ENCODE data around the gene MAPRE2.

DNA sequence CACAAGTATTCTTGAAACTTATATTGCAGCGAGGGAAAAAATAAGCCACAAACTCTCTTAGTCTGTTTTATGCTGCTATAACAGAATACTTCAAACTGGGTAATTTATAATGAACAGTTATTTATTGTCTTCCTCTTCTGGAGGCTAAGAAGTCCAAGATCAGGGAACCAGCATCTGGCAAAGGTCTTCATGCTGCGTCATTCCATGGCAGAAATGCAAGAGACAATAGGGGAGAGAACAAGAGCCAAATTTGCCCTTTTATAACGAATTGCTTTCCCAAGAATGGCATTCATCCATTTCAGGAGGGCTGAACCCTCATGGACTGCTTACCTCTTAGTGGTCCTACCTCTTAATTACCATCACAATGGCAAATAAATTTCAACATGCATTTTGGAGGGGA is 46.5 kb downstream of the MAPRE2 start:
- TF ChIP-seq, protein P1, sequence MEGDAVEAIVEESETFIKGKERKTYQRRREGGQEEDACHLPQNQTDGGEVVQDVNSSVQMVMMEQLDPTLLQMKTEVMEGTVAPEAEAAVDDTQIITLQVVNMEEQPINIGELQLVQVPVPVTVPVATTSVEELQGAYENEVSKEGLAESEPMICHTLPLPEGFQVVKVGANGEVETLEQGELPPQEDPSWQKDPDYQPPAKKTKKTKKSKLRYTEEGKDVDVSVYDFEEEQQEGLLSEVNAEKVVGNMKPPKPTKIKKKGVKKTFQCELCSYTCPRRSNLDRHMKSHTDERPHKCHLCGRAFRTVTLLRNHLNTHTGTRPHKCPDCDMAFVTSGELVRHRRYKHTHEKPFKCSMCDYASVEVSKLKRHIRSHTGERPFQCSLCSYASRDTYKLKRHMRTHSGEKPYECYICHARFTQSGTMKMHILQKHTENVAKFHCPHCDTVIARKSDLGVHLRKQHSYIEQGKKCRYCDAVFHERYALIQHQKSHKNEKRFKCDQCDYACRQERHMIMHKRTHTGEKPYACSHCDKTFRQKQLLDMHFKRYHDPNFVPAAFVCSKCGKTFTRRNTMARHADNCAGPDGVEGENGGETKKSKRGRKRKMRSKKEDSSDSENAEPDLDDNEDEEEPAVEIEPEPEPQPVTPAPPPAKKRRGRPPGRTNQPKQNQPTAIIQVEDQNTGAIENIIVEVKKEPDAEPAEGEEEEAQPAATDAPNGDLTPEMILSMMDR (IDR thresholded peaks at IDR 0.05) = no peak
- no peak for TF ChIP-seq POLR2A (IDR thresholded peaks at IDR 0.05)

Measured in lower leg skin (tissue), 3 donors.